Suppressor macrophage treated with lipopolysaccharide for 1 hour (primary cell): ENCODE measurements around the gene DDX59.
"Not testable (repeated sequence)": the region's sequence is repeated elsewhere in the genome, so short reads cannot be mapped to it uniquely, and the experiment has no call there.

Source experiments
- DNase-seq, 3 donors: peaks; one replicate each; pipeline ENCODE4 v3.0.0-alpha.2; 2020 to 2022

DDX59 gene

DNA sequence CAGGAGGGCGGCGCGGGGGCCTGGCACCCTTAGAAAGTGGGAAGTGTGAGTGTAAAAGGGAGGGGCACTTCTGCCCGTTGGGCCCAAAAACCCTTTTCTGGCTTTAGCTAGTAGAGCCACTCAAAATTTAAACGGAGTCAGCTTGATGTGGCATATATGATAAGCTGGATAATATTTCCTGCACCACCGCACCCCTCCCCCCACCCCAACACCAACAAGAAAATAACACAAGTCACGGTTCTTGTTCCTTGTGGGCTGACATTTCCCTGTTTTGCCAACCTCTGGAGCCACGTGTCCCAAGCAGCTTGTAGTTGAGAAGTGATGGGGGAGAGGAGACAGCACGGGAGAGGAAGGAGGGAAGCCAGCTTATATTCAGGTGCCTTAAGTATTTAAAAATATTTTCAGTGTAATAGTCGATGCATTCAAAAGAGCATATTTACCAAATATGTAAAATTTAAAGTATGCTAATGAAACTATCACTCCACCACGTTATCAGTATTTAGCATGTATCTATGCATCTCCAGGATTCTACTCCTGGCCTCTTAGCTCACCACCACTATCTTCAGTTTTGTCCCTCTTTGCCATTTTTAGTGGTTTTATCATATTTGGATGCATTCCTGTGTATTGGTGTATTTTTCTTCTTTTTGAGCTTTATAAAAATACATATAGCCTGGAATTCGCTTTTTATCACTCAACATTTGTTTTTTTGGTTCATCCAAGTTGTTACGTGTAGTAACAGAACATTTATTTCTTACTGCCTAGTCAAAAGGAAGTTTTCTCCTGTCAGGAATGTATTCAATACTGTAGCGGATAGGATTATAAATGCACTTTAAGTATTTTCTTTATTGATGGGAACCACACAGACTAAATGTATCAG is 773 bp upstream of the DDX59 start:
- DNase-seq: peak in 2 of 3 donors; percentile 67 to 69

DNA sequence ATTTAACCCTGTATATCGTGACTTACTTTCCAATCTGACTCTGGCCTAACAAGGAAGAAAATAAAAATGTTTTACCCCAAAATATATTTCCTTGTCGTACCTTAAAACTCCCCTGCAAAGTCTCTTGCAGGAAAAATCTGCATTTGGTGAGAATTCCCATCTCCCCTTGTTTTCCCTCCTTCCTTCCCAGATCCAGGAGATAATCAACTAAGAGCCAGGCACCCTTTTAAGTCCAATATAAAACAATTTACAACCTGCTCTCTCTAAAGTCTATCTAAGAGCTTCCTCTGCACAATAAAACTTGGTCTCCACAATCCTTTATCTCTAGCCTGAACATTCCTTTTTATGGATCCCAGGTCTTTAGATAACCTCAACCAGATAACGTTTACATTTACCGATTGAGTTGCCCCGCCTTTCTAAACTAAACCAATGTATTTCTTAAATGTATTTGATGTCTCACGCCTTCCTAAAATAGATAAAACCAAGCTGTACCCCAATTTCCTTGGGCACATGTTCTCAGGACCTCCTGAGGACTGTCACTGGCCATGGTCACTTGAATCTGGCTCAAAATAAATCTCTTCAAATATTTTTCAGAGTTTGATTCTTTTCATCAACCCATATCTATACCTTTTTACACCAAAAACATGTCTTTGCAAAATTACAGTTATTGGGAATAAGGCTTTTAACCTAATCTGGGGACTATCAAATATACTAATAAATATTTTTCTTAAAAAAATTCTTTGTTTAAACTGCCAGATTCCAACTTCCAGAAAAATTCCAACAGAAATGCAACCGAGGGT is 993 bp downstream of the DDX59 start:
- peak in 1 of 3 donors; percentile 17 for DNase-seq

- DNase-seq: peak in 1 of 3 donors; percentile 17
Observed at GRCh38 chr1:200666309-200666708, 3.4 kb downstream of the DDX59 start.

GRCh38 chr1:200665861-200666260 is 3.8 kb downstream of the DDX59 start:
- peak in 1 of 3 donors; percentile 0 for DNase-seq

GRCh38 chr1:200660719-200661118 is 9.0 kb downstream of the DDX59 start:
- no peak for DNase-seq

DNA sequence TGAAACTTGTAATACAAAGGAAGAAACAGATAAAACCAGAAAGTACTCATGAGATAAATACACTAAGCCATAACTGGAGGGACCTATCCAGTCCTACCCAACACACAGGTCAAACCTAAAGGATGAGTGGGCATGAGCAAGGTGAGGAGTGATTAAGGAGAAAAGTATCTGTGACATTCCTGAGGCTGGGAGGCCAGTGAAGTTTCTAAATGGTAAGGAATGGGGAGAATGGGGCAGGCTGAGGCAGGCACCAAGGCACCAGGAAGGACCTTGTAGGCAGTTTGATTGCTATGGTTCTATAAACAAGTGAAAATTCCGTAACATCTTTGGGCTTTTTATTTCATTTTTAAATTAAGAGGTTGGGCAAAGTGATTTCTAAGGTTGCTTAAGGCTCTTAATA is 10.4 kb downstream of the DDX59 start:
- DNase-seq: no peak

GRCh38 chr1:200658037-200658818 is 11.5 kb downstream of the DDX59 start:
- DNase-seq: peak in 1 of 3 donors; percentile 28

DNA sequence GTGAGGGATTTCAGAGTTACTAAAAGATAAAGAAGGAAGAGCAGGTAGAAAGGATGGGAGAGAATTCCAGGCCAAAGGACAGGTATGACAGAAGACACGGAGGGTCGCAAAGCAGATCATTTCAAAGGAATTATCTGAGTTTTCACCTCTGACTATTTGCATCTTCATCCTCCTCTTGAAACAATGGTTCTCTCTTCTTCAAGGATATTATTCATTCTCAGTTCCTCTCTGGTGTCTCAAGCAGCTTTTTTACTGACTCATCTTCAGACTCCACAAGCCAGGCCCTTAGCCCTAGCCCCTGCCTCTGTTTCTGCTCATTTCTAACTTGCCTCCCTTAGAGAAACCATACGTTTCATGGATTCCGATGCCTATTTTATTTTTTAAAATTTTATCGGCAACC is 15.0 kb downstream of the DDX59 start:
- peak; percentile 46 to 68 (median 68) for DNase-seq

DNA sequence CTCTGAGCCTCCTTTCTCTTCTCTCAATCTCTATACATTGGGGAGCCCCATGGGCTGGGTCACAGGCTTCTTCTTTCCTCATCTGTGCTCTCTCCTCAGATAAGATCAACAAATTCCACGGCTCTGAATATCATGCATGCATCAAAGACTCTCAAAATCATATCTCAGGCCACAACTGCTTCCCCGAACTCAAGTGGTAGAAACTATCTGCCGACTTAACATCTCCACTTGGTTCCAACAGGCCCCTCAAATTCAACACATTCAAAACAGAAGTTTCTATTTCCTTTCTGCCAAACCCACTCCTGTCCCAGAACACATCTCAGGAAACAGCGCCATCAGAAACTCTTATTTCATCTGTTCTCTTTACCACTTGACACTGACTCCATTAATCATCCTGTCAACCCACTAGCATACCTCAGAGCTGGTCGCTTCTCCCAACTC is 16.7 kb downstream of the DDX59 start:
- no peak for DNase-seq

- no peak for DNase-seq
Observed at GRCh38 chr1:200652378-200652777, 17.3 kb downstream of the DDX59 start.

GRCh38 chr1:200646515-200646914 is 23.2 kb downstream of the DDX59 start:
- peak; percentile 68 to 92 (median 90) for DNase-seq

DNA sequence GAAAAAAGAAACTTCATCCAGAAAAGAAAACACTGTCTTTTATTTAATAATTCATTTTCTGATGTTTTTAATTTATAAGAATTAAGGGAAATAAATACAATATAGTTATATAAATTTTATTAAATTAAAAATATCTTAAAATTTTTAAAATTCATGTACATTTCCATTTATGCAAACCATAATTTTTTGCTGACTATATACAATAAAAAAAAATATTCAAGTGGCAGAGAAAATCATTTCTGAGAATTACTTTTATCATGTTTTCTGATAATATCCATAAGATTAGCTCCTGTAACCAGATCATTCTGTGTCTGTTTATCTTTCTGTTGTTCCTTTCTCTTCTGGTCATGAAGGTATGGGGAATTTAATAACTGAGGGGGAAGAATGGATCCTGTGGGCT is 25.7 kb downstream of the DDX59 start:
- DNase-seq: no peak

DNA sequence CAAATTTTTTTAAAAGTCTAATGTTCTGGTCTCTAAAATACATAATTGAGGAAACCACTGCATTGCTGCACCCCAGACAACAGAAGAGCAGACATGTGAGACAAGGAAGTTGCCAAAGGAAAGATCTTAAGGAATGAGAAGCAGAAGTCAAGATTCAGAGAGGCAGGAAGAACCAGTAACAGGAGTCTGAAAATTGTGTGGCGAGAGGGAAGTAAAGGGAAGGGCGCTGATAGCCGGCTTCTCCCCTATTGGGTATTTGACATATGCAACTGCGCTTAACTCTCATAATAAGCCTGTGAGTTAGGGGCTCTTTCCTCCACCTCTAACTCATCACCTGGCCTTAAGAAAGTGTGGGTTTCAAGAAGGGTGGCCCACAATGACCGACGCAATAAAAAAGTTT is 27.2 kb downstream of the DDX59 start:
- DNase-seq: peak; percentile 72 to 85 (median 80)

DNA sequence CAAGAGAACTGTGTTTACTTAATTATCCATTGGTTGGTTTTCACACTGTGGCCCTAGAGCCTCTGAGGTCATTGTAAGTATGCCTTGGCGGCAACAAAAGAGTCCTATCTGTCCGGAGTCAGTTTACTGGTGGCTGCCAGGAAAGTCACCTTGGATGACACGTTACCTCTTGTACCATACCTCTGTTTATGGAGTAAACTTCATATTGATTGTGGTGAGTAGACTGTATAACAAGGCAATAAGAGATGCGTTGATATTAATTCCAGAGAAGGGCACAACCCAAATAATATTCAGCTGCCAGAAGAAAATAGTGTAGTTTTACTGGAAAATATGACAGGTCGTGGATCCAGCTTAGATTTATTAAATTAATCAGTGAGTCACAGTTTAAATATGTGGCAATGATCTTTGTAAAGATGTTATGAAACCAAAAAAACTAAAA is 28.7 kb downstream of the DDX59 start:
- DNase-seq: peak in 2 of 3 donors; percentile 34 to 44

GRCh38 chr1:200640373-200640962 is 29.2 kb downstream of the DDX59 start:
- no peak for DNase-seq

DNA sequence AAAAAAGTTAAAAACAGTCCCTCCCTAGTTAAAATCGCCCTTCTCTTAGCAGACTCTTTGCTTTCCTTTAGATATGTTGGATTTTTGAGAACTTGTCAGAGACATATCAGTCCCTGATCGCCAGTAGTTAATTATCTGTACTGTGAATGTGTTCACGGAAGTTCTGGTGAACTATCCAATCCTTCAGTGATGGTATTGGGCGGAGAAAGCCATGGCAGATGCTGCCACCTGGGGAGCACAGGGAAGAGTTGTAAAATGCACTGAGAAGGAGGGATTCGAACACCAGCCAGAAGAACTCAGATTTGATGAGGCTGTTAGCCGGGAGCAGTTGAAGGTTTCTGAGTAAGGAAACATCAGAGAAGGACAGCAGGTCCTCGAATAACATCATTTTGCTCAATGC is 31.6 kb downstream of the DDX59 start:
- DNase-seq: no peak

- DNase-seq: no peak
Observed at GRCh38 chr1:200636681-200637080, 33.0 kb downstream of the DDX59 start.

DNA sequence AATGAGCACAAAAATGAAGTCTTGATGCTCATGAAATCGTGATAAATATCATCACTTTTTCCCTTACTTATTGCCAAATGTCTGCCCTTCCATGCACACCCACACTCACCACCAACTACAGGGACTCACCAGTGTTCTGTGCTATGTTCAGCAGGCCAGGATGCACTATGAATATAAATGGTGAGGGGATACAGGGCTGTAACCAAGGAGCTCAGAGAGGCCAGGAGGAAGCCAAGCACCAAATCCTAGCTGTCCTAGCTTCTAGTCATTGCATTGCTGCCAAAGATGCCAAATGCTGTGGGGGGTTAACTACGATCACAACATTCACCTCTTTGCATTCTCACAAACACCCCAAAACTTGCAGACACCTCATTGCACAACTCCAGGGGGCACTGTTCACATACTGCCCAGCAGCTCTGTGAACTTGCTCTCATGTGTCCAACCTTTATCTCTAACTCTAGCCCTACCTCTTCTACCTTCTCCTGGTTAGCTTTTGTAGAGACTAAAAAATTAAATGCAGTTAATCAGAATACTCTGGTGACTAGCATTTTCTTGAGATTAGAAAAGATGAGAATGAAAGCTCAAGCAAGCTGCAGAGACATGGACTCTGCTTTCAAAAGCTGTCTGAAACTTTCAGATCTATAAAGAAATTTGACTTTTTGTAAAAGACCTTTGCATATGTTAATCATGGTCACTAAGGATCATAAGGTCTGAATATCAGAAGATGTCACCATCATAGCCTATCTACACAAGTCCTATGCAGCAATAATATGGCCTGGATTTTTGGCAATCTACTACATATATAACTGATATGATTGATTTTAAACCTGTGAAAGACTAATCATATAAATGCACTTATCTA is 35.2 kb downstream of the DDX59 start:
- DNase-seq: no peak

DNA sequence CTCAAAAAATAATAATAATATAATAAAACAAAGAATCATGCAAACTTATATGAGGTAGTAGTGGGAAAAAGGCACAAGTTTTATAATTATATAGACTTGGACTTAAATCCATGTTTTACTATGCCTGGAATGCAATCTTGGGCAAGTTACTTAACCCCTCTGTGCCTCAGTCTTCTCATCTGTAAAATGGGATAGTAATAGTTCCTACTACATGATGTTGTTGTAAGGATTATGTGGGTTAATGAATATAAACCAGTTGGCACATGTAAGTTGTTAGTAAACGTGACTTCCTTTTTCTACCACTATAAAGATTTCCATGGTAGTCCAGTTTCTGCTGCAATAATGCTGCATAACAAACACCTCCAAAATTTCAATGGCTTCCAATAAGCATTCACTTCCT is 38.3 kb downstream of the DDX59 start:
- DNase-seq: peak in 1 of 3 donors; percentile 18

- DNase-seq: not testable (repeated sequence)
Observed at GRCh38 chr1:200630515-200630899, 39.2 kb downstream of the DDX59 start.

GRCh38 chr1:200629876-200630514 is 39.7 kb downstream of the DDX59 start:
- DNase-seq: no peak
